ENCODE measurements around the gene IP6K2. TPM values are rescaled to one million over a fixed set of nuclear protein-coding genes. Genes with fewer than 3 reads are reported as not detected.
A peak's percentile ranks its signal among the peaks of the same experiment; 100 is the strongest.

IP6K2 gene
- total and polyA plus RNA-seq, 2 of the 13 experiments (the other 11 are each of a cell fraction or from before 2014, with no cell fraction given): 85.5 to 112 TPM

- no peak for TF ChIP-seq ZNF407 (CRISPR knock-in tag; IDR thresholded peaks at IDR 0.05; ENCODE audit: not compliant biosample characterization)
Observed at GRCh38 chr3:48674505-48674904, 42.5 kb downstream of the IP6K2 start (continued).

GRCh38 chr3:48672522-48672921 is 44.5 kb downstream of the IP6K2 start:
- H2AFZ ChIP-seq (ENCODE audit: low read length): no peak overlapping the region
- ATAC-seq: no peak
- DNase-seq (ENCODE audit: low spot score): no peak
- no peak overlapping the region for H3K4me3 ChIP-seq (replicated peaks in 1 of 3; ENCODE audit: insufficient read depth in 1 of 3, low read depth in 2 of 3, low read length in 3 of 3)
- H4K20me1 ChIP-seq (ENCODE audit: insufficient read depth, low read length): no peaks in the 10 kb centered on the region
- no peaks in the 10 kb centered on the region for H3K4me1 ChIP-seq (ENCODE audit: insufficient read depth, low read length)
- ChIA-PET CTCF (ENCODE audit: low intra/inter-chr PET ratio, low total read pairs) (no interaction called here), POLR2A (no interaction called here)
- peaks cover 13 to 19% of the 10 kb centered on the region in 2 experiments; a peak in 4 of 5 replicates for H3K36me3 ChIP-seq (replicated peaks in 1 of 2; ENCODE audit: control insufficient read depth in 1 of 2, insufficient read depth in 2 of 2, low read length in 2 of 2)
- no peaks in the 10 kb centered on the region for H3K27me3 ChIP-seq (ENCODE audit: control insufficient read depth in 1 of 2, insufficient read depth in 2 of 2, low read length in 2 of 2)
- H3K79me2 ChIP-seq (ENCODE audit: insufficient read depth, low read length): no peaks in the 10 kb centered on the region
- no peak overlapping the region for H3K4me2 ChIP-seq (ENCODE audit: low read depth, low read length)
- BruUV-seq (replicated peaks): no TSS peak
- intact Hi-C loops (cut with micrococcal nuclease; ENCODE audit: unreplicated experiment): no loop called here
- TF ChIP-seq POLR2G (IDR thresholded peaks at IDR 0.05; ENCODE audit: low read depth, low read length): 0 out of 2 replicates have a peak, but pooled peaks have one; percentile 28
- TF ChIP-seq ZNF383 (CRISPR knock-in tag; IDR thresholded peaks at IDR 0.05; ENCODE audit: borderline replicate concordance): no peak
- 90% methylated on average over 1 of the region's 1 CpG for WGBS (ENCODE audit: low lambda C conversion rate)
- H3K27ac ChIP-seq (ENCODE audit: extremely low read length, insufficient read depth, low read length): no peak overlapping the region
- in situ Hi-C loops (cut with HindIII; ENCODE audit: extremely low pct_ligation_motif_present, low pct_unique_long_range_greater_than_20kb): no loop called here
- no peak overlapping the region for H3K9ac ChIP-seq (ENCODE audit: insufficient read depth, low read depth, low read length)
- no peaks in the 10 kb centered on the region for H3K9me3 ChIP-seq (ENCODE audit: low read length)
- FAIRE-seq: no peak

All from HepG2 (cell line).